Measurements from ENCODE around the gene TNFRSF12A. TPM values are rescaled to one million over a fixed set of nuclear protein-coding genes. Genes with fewer than 3 reads are reported as not detected.
A peak's percentile ranks its signal among the peaks of the same experiment; 100 is the strongest.

TNFRSF12A gene
- total and polyA plus RNA-seq, 9 of the 15 experiments (the other 6 are each of a cell fraction or from before 2014, with no cell fraction given): 0.41 to 61.8 (median 26.5) TPM

GRCh38 chr16:3015865-3016521 is 4.2 kb upstream of the TNFRSF12A start (continued):
- TF ChIP-seq SFPQ (IDR thresholded peaks at IDR 0.05; ENCODE audit: low read depth, low read length) (no peak), HNRNPLL (IDR thresholded peaks at IDR 0.05; ENCODE audit: low read depth, low read length, poor library complexity, severe bottlenecking) (no peak), PTBP1 (IDR thresholded peaks at IDR 0.05; ENCODE audit: low read depth, low read length) (no peak), KDM4B (IDR thresholded peaks at IDR 0.05; ENCODE audit: borderline replicate concordance in 2 of 2, low read depth in 1 of 2) (no peak), NFE2 (IDR thresholded peaks at IDR 0.05; ENCODE audit: low read depth) (peak; percentile 46; the same call in 1 of the 2 replicates), ZNF785 (CRISPR knock-in tag; IDR thresholded peaks at IDR 0.05) (no peak), SMARCE1 (IDR thresholded peaks at IDR 0.05) (no peak), WHSC1 (IDR thresholded peaks at IDR 0.05; ENCODE audit: low read length) (no peak), HEY1 (CRISPR knock-in tag; IDR thresholded peaks at IDR 0.05; ENCODE audit: borderline replicate concordance) (no peak), HMG20A (CRISPR knock-in tag; conservative IDR thresholded peaks at IDR 0.05) (no peak), CGGBP1 (CRISPR knock-in tag; IDR thresholded peaks at IDR 0.05) (no peak), ZFP36 (IDR thresholded peaks at IDR 0.05; ENCODE audit: low read depth, low read length, partially characterized antibody) (no peak), HNRNPL (IDR thresholded peaks at IDR 0.05; ENCODE audit: low read depth, low read length) (no peak), POLR3G (IDR thresholded peaks at IDR 0.05; ENCODE audit: extremely low read depth, insufficient read length, insufficient replicate concordance) (no peak), CREB3L1 (IDR thresholded peaks at IDR 0.05; ENCODE audit: borderline replicate concordance, low read depth) (no peak), MNT (conservative IDR thresholded peaks at IDR 0.05) (no peak), BRCA1 (IDR thresholded peaks at IDR 0.05) (no peak), BRCA1 (CRISPR knock-in tag; IDR thresholded peaks at IDR 0.05) (no peak; the same call in 1 of the 2 replicates), ZNF277 (CRISPR knock-in tag; IDR thresholded peaks at IDR 0.05; ENCODE audit: borderline replicate concordance) (no peak)

Data from K562 (cell line).